ENCODE results near the gene ARHGEF12.

The ARHGEF12 gene

DNA sequence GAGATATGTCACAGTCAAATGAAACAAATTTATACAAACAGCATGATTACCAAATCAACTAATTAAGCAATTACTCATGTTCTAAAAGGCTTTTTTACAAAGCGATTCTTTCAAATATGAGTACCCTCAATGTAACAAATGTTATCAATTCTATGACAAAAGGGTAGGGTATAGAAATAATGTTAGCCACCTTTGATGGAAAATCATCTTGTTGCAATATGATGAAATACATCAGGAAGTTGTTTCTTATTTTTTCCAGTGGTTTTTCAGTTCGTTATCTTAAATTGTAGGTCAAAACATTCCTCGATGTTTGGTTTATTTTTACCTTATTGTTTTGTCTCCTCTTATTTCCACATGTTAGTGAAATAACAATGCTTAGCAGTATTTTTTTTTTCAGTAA lies 6.5 kb downstream of the ARHGEF12 start:
- Mint-ChIP-seq H3K4me1 (ENCODE audit: low read depth) (peaks cover 46% of the 10 kb centered on the region), H3K27me3 (ENCODE audit: low read depth) (peaks cover 61% of the 10 kb centered on the region), H3K27ac (no peak overlapping the region), H3K4me3 (no peak overlapping the region), H3K36me3 (ENCODE audit: low read depth) (peaks cover 9% of the 10 kb centered on the region), H3K9me3 (peaks cover 4% of the 10 kb centered on the region)

DNA sequence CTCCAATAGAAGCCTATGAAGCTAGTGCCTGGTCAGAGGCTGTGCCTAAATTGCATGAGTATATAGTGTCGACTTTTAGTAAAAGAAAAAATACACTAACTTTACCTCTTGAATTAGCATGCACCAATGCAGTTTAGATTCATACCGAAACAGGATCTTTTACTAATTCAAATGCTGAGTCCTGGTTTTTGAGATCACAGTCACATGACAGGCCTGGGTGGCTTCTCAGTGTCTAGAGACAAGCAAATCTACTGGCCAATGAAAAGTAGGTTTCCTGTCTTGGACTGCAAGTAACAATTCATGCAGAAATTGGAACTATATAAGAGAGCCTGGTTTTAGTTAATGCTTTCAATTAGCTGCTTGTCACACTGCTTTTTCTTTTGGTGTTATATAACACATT lies 7.2 kb downstream of the ARHGEF12 start:
- peak overlapping the region; percentile 24 for H3K27ac Mint-ChIP-seq

DNA sequence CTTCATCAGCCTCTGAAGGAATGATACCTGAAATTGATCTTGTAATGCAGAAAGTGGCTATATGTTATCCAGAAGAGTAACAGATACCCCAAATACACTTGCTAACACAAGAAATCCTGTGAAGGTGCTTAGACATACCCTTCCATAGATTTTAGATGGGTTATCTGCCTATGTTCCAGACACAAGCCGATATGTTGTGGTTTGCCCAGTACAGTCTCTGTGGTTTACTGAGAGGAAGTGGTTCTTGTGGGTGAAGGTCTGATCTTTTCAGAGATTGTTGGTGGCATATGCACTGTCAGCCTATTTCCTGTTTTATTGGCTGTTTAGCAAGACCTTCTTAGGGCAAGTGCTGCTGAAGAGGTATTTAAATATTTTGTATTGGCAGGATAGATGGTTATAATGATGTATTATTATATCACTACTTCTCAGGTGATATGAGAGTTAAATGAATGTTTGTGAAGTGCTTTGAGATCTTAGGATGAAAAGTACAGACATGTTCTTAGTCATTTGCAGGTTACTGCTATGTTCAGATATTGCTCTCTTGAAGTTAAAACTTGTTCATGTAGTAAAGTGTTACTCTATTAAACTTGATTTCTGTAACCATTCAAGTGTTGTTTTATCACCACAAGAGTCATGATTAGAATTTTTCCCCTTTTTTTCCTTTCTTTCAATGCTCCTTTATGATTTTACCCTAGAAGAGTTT lies 8.2 kb downstream of the ARHGEF12 start:
- peak overlapping the region; percentile 72 for H3K27ac Mint-ChIP-seq
- H3K36me3 Mint-ChIP-seq (ENCODE audit: low read depth), result peaks cover 6% of the 10 kb centered on the region
- H3K4me1 Mint-ChIP-seq (ENCODE audit: low read depth), result peaks cover 35% of the 10 kb centered on the region
- H3K9me3 Mint-ChIP-seq, result peaks cover 4% of the 10 kb centered on the region
- H3K4me3 Mint-ChIP-seq, result peak overlapping the region; percentile 69
- H3K27me3 Mint-ChIP-seq (ENCODE audit: low read depth), result peaks cover 64% of the 10 kb centered on the region

More for the DNA sequence above, 7.2 kb downstream of the ARHGEF12 start:
- Mint-ChIP-seq H3K4me1 (ENCODE audit: low read depth) (peaks cover 41% of the 10 kb centered on the region), H3K4me3 (no peak overlapping the region), H3K9me3 (peaks cover 4% of the 10 kb centered on the region), H3K36me3 (ENCODE audit: low read depth) (peaks cover 6% of the 10 kb centered on the region), H3K27me3 (ENCODE audit: low read depth) (peaks cover 60% of the 10 kb centered on the region)

GRCh38 chr11:120346233-120346632 lies 10.0 kb downstream of the ARHGEF12 start:
- H3K4me3 Mint-ChIP-seq, result no peak overlapping the region
- peaks cover 27% of the 10 kb centered on the region for H3K4me1 Mint-ChIP-seq (ENCODE audit: low read depth)
- peaks cover 64% of the 10 kb centered on the region for H3K27me3 Mint-ChIP-seq (ENCODE audit: low read depth)
- peaks cover 6% of the 10 kb centered on the region for H3K36me3 Mint-ChIP-seq (ENCODE audit: low read depth)
- H3K9me3 Mint-ChIP-seq, result peaks cover 4% of the 10 kb centered on the region
- H3K27ac Mint-ChIP-seq, result no peak overlapping the region

DNA sequence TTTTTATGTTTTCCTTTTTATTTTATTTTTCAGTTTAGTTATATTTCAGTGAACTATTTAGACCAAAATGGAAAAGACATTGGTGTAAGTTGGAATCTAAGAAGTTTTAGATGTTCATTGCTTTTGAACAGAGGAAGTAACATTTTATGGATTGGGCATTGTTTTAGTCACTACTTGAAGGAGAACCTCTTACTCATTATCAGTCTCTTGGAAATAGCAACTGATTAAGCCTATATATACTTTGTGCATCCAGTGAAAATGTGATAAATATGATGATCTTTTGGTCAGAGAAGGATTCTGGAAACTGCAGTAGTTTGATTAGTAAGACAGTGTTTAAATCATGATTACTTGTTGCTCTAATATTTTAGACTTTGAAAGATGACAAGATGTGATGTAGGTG lies 14.4 kb downstream of the ARHGEF12 start:
- no peak overlapping the region for H3K27ac Mint-ChIP-seq
- H3K27me3 Mint-ChIP-seq (ENCODE audit: low read depth), result peaks cover 75% of the 10 kb centered on the region

GRCh38 chr11:120352405-120352804 lies 16.2 kb downstream of the ARHGEF12 start:
- Mint-ChIP-seq H3K4me3 (no peak overlapping the region), H3K27ac (no peak overlapping the region), H3K9me3 (no peaks in the 10 kb centered on the region), H3K27me3 (ENCODE audit: low read depth) (peaks cover 70% of the 10 kb centered on the region), H3K4me1 (ENCODE audit: low read depth) (no peaks in the 10 kb centered on the region), H3K36me3 (ENCODE audit: low read depth) (no peaks in the 10 kb centered on the region)

More for the DNA sequence above, 14.4 kb downstream of the ARHGEF12 start:
- H3K36me3 Mint-ChIP-seq (ENCODE audit: low read depth), result peaks cover 1% of the 10 kb centered on the region
- no peaks in the 10 kb centered on the region for H3K9me3 Mint-ChIP-seq
- H3K4me1 Mint-ChIP-seq (ENCODE audit: low read depth), result peaks cover 8% of the 10 kb centered on the region
- H3K4me3 Mint-ChIP-seq, result no peak overlapping the region

DNA sequence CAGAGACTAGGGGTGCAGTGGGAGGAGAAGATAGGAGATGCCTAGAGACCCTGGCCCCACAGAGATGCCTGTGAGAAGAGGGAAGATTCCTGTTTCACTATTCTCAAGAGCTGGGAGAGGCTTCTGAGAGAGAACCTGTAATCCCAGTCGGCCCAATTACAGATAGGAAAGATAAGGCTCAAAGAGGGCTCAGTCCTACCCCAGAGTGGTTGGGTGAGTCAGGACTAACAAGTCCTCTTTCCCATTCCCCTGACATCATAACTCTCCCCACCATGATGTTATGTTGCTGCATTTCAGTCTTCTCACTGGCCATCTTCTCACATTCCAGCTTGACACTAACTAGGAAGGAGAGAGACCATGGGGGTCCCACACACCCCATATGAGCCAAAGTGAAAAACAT lies 17.9 kb downstream of the ARHGEF12 start:
- Mint-ChIP-seq H3K9me3 (no peaks in the 10 kb centered on the region), H3K4me1 (ENCODE audit: low read depth) (no peaks in the 10 kb centered on the region), H3K36me3 (ENCODE audit: low read depth) (no peaks in the 10 kb centered on the region), H3K27me3 (ENCODE audit: low read depth) (peaks cover 65% of the 10 kb centered on the region), H3K4me3 (no peak overlapping the region), H3K27ac (no peak overlapping the region)

DNA sequence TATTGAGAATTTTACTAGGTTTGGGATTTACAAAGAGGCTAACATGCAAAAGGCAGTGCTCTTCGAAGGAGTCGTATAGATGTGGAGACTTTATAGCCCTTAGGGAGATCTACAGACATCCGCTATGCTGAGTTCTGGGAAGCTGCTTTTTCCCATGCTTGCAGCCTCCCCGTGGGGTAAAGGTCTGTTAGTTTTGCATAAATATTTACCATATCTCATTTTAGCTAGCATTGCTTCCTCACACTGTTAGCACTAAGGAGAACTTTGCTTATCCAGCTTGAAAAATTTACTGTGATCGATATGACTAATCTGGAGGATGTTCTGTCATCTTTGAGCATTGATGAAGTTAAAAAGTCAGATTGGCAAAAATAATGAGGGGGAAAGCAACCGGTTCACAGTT lies 18.6 kb downstream of the ARHGEF12 start:
- H3K4me3 Mint-ChIP-seq, result no peak overlapping the region
- no peaks in the 10 kb centered on the region for H3K4me1 Mint-ChIP-seq (ENCODE audit: low read depth)
- H3K27me3 Mint-ChIP-seq (ENCODE audit: low read depth), result peaks cover 63% of the 10 kb centered on the region
- H3K27ac Mint-ChIP-seq, result no peak overlapping the region
- no peaks in the 10 kb centered on the region for H3K9me3 Mint-ChIP-seq
- H3K36me3 Mint-ChIP-seq (ENCODE audit: low read depth), result no peaks in the 10 kb centered on the region

GRCh38 chr11:120357620-120358019 lies 21.4 kb downstream of the ARHGEF12 start:
- H3K4me1 Mint-ChIP-seq (ENCODE audit: low read depth), result no peaks in the 10 kb centered on the region
- H3K27ac Mint-ChIP-seq, result no peak overlapping the region
- H3K9me3 Mint-ChIP-seq, result no peaks in the 10 kb centered on the region
- no peaks in the 10 kb centered on the region for H3K36me3 Mint-ChIP-seq (ENCODE audit: low read depth)
- H3K4me3 Mint-ChIP-seq, result no peak overlapping the region
- peaks cover 58% of the 10 kb centered on the region for H3K27me3 Mint-ChIP-seq (ENCODE audit: low read depth)

DNA sequence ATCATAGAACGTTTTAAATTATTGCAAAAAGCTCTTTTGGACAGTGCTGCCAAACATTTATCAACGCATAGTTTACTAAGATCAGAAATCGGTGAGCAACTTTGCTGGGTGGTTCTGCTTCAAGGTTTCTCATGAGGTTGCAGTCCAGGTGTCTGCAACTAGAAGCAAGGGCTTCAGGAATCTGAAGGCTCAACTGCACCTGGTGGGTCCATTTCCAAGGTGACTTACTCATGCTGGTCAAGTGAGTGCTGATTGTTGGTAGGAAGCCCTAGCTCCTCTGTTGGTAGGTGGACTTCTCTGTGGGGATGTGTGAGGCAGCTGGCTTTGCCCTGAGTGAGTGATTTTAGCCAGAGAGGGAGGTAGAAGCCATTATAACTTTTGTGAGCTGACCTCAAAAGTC lies 22.5 kb downstream of the ARHGEF12 start:
- H3K27ac Mint-ChIP-seq, result no peak overlapping the region
- H3K36me3 Mint-ChIP-seq (ENCODE audit: low read depth), result no peaks in the 10 kb centered on the region
- no peak overlapping the region for H3K4me3 Mint-ChIP-seq
- H3K27me3 Mint-ChIP-seq (ENCODE audit: low read depth), result peaks cover 54% of the 10 kb centered on the region
- H3K4me1 Mint-ChIP-seq (ENCODE audit: low read depth), result no peaks in the 10 kb centered on the region
- no peaks in the 10 kb centered on the region for H3K9me3 Mint-ChIP-seq

DNA sequence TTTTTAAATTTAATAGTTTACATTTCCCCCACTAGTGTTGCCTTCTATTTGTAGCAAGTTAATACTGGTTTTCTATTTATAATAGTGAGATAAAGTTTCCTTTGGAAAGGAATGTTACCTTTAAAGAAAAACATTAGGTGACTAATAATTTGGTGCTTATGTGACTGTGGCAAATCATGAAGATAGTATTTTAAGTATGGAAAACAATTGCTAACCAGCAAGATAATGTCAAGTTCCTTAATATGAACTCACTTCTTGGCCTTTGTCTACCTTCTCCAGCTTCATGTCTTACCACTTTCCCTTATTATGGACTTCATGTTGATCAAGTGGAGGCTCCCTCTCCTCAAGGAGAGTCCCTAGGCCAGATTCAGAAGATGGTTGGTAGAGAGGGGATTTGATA lies 27.2 kb downstream of the ARHGEF12 start:
- Mint-ChIP-seq H3K27ac (no peak overlapping the region), H3K9me3 (no peaks in the 10 kb centered on the region), H3K4me1 (ENCODE audit: low read depth) (no peaks in the 10 kb centered on the region), H3K27me3 (ENCODE audit: low read depth) (peaks cover 42% of the 10 kb centered on the region), H3K36me3 (ENCODE audit: low read depth) (no peaks in the 10 kb centered on the region), H3K4me3 (no peak overlapping the region)

DNA sequence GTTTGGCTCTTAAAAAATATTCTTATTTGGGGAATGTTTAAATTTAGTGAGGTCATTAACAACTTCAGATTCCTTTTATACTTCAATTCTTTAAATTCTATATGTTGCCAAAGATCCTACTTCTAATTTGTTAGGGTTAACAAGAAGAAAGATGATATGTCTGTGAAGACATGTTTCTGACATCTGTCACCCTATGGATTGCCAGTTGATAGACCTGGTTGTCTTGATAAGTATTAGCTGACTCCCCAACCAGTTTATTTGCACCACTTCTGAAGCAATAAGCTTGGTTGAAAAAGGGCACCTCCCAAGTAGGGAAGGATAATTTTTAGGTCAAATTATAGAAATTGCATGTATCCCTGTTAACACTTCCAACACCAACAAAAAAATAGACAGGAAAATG lies 29.3 kb downstream of the ARHGEF12 start:
- H3K4me1 Mint-ChIP-seq (ENCODE audit: low read depth), result no peaks in the 10 kb centered on the region
- H3K27me3 Mint-ChIP-seq (ENCODE audit: low read depth), result peaks cover 34% of the 10 kb centered on the region
- H3K9me3 Mint-ChIP-seq, result no peaks in the 10 kb centered on the region
- H3K36me3 Mint-ChIP-seq (ENCODE audit: low read depth), result no peaks in the 10 kb centered on the region
- no peak overlapping the region for H3K4me3 Mint-ChIP-seq
- no peak overlapping the region for H3K27ac Mint-ChIP-seq

DNA sequence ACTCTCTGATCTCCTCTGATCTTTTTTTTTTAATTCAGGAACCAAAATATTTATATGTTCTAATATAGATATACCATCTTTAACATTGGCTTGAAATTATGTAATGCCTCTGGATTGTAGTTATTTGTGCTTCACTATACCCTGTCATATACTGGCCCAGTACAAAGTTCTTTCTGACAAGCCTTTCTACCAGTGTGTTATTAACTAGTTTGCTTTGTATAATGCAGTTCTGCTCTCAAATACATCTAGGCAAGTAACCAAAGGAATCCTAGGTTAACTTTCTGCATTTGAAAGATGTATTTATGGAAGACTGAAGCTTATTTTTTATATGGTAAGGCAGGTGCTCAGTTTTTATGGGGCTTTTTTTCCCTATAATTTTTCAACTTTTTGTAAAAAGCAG lies 36.1 kb downstream of the ARHGEF12 start:
- no peaks in the 10 kb centered on the region for H3K4me1 Mint-ChIP-seq (ENCODE audit: low read depth)
- no peak overlapping the region for H3K4me3 Mint-ChIP-seq
- no peaks in the 10 kb centered on the region for H3K9me3 Mint-ChIP-seq
- no peaks in the 10 kb centered on the region for H3K36me3 Mint-ChIP-seq (ENCODE audit: low read depth)
- peaks cover 19% of the 10 kb centered on the region for H3K27me3 Mint-ChIP-seq (ENCODE audit: low read depth)
- no peak overlapping the region for H3K27ac Mint-ChIP-seq

- peaks cover 23% of the 10 kb centered on the region for H3K27me3 Mint-ChIP-seq (ENCODE audit: low read depth)
- no peak overlapping the region for H3K4me3 Mint-ChIP-seq
- H3K36me3 Mint-ChIP-seq (ENCODE audit: low read depth), result peaks cover 3% of the 10 kb centered on the region
- H3K27ac Mint-ChIP-seq, result no peak overlapping the region
- H3K9me3 Mint-ChIP-seq, result peaks cover 11% of the 10 kb centered on the region
- H3K4me1 Mint-ChIP-seq (ENCODE audit: low read depth), result no peaks in the 10 kb centered on the region
Observed at GRCh38 chr11:120375076-120375475, 38.9 kb downstream of the ARHGEF12 start.

DNA sequence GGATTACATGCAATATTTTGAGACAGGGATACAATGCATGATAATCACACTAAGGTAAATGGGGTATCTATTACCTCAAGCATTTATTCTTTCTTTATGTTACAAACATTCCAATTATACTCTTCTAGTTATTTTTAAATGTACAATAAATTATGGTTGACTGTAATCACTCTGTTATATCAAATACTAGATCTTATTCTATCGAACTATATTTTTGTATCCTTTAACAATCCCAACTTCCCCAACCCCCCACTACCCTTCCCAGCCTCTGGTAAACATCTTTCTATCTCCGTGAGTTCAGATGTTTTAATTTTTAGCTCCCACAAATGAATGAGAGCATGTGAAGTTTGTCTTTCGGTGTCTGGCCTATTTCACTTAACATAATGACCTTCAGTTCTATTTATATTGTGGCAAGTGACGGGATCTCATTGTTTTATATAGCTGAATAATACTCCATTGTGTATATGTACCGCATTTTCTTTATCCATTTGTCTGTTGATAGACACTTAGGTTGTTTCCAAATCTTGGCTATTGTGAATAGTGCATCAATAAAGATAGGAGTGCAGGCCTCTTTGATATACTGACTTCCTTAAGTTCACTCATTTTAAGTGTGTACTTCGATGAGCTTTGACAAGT lies 40.5 kb downstream of the ARHGEF12 start:
- Mint-ChIP-seq H3K27ac (no peak overlapping the region), H3K27me3 (ENCODE audit: low read depth) (peaks cover 35% of the 10 kb centered on the region), H3K36me3 (ENCODE audit: low read depth) (peaks cover 3% of the 10 kb centered on the region), H3K4me1 (ENCODE audit: low read depth) (no peaks in the 10 kb centered on the region), H3K4me3 (no peak overlapping the region), H3K9me3 (peaks cover 11% of the 10 kb centered on the region)

Measured in T-helper 1 cell treated with Interleukin-12 subunit alpha and Interleukin-12 subunit beta and Interleukin-4 antibody, amounts not matched to agents 30 μg/mL and 1 μg/mL, for 36 hours (primary cell).